GM18907 (cell line): ENCODE results near the gene HNRNPUL1.

Experiments
- ATAC-seq: cut with Tn5 transposase; IDR thresholded peaks from one replicate; pipeline ENCODE4 v1.9.1; 2021; ENCODE audit warnings: mild to moderate bottlenecking, moderate library complexity; ENCODE audit not compliant: unreplicated experiment

Gene HNRNPUL1

GRCh38 chr19:41233748-41234240 lies 30.4 kb upstream of the HNRNPUL1 start:
- no peak for ATAC-seq

GRCh38 chr19:41234512-41235168 lies 29.5 kb upstream of the HNRNPUL1 start:
- no peak for ATAC-seq

- ATAC-seq, result no peak
These were observed 28.7 kb upstream of the HNRNPUL1 start for GRCh38 chr19:41235480-41235879.

GRCh38 chr19:41238244-41238643 lies 25.9 kb upstream of the HNRNPUL1 start:
- no peak for ATAC-seq

- ATAC-seq, result no peak
These were observed 24.8 kb upstream of the HNRNPUL1 start for GRCh38 chr19:41239363-41239762.

GRCh38 chr19:41239961-41240574 lies 24.1 kb upstream of the HNRNPUL1 start:
- no peak for ATAC-seq

- ATAC-seq, result no peak
These were observed 22.3 kb upstream of the HNRNPUL1 start for GRCh38 chr19:41241859-41242258.

- ATAC-seq, result no peak
These were observed 20.1 kb upstream of the HNRNPUL1 start for GRCh38 chr19:41244117-41244516.

- ATAC-seq, result no peak
These were observed 18.3 kb upstream of the HNRNPUL1 start for GRCh38 chr19:41245843-41246242.

GRCh38 chr19:41248895-41249294 lies 15.3 kb upstream of the HNRNPUL1 start:
- no peak for ATAC-seq

GRCh38 chr19:41249707-41250423 lies 14.3 kb upstream of the HNRNPUL1 start:
- no peak for ATAC-seq

GRCh38 chr19:41253660-41254059 lies 10.5 kb upstream of the HNRNPUL1 start:
- no peak for ATAC-seq

- no peak for ATAC-seq
These were observed 9.0 kb upstream of the HNRNPUL1 start for GRCh38 chr19:41255171-41255570.

GRCh38 chr19:41261474-41262190 lies 2.5 kb upstream of the HNRNPUL1 start:
- ATAC-seq, result no peak

- peak; percentile 21 for ATAC-seq
These were observed 926 bp upstream of the HNRNPUL1 start for GRCh38 chr19:41263042-41263849.

- no peak for ATAC-seq
These were observed 616 bp downstream of the HNRNPUL1 start for GRCh38 chr19:41264581-41265394.

- ATAC-seq, result no peak
These were observed 1.4 kb downstream of the HNRNPUL1 start for GRCh38 chr19:41265395-41266153.

GRCh38 chr19:41269055-41269454 lies 4.9 kb downstream of the HNRNPUL1 start:
- ATAC-seq, result no peak

- ATAC-seq, result no peak
These were observed 5.4 kb downstream of the HNRNPUL1 start for GRCh38 chr19:41269571-41269970.
